Pancreas (tissue), 10 donors: ENCODE results near the gene GATAD2B. TPM values are rescaled to one million over a fixed set of nuclear protein-coding genes. Genes with fewer than 3 reads are reported as not detected.
"Not testable (repeated sequence)": the region's sequence is repeated elsewhere in the genome, so short reads cannot be mapped to it uniquely, and the experiment has no call there.

Experiments used
- ATAC-seq, 4 donors: fragments of 200-7000 bp; cut with Tn5 transposase; one replicate each; pipeline versions ENCODE4 v1.8.0 to v1.9.1; 2020; ENCODE audit warnings: mild to moderate bottlenecking in 4 of 4, moderate library complexity in 4 of 4
- DNase-seq, 6 donors: peaks; one replicate each; pipeline ENCODE4 v3.0.0-alpha.2; 2020
- FAIRE-seq: peaks from 2 replicates; lab custom pipeline; 2012; peaks lifted over from hg19 to GRCh38; lab: Jason Lieb, UNC
- H3K27ac ChIP-seq, 4 donors: fragments of 200-600 bp; sonication (generic); 1 replicate in 3 of 4; 2 replicates in 1 of 4; pipeline versions ENCODE4 v1.5.0 to v1.8.0; 2020
- H3K27me3 ChIP-seq, 4 donors: fragments of 200-600 bp; one replicate each; pipeline ENCODE4 v1.8.0; 2021
- H3K36me3 ChIP-seq, 3 donors: fragments of 200-600 bp; sonication (generic) in 1 of 3; one replicate each; pipeline versions ENCODE4 v1.5.0 to v1.8.0; 2020 to 2021
- H3K4me1 ChIP-seq, 3 donors: fragments of 200-600 bp; one replicate each; pipeline ENCODE4 v1.8.0; 2021
- H3K4me3 ChIP-seq, 4 donors: fragments of 200-600 bp; sonication (generic) in 2 of 4; one replicate each; pipeline versions ENCODE4 v1.5.0 to v1.8.0; 2020 to 2021
- H3K9me3 ChIP-seq, 4 donors: fragments of 200-600 bp; one replicate each; pipeline ENCODE4 v1.8.0; 2021
- CTCF ChIP-seq, 4 donors: fragments of 200-600 bp; sonication (generic) in 3 of 4; IDR thresholded peaks; one replicate each; pipeline versions ENCODE4 v1.5.0 to v1.8.0; 2021; ENCODE audit warnings: antibody characterized with exemption in 4 of 4
- WGBS, 2 donors: extraction: QIAGEN DNeasy Blood & Tissue Kit; methylation state at CpG; one replicate each; pipeline ENCODE4 v1.1.7; 2013; 5-methylcytosine and 5-hydroxymethylcytosine counted together
- intact Hi-C, 3 donors: fragments of 100-400 bp; cut with DNase I; formaldehyde crosslinking; loops; one replicate each; pipeline versions ENCODE4 v1.11.1 to v1.14.2; 2022
- polyA plus RNA-seq, 2 donors: library from polyadenylated mRNA; stranded (reverse); fragments of 200-250 nt; gene quantifications; one replicate each; pipeline ENCODE4 v1.2.3, GENCODE V29; 2013
- total RNA-seq, 6 donors: library from RNA; stranded (reverse); fragmentation: NEBNext Ultra II Directional in 4 of 6; extraction: Animal tissue kit (Norgen Biotek cat#: 25700) in 4 of 6; gene quantifications; one replicate each; pipeline versions ENCODE4 v1.2.1 to v1.2.4, GENCODE V29; 2021 to 2023
- donor health status: healthy with polysubstance abuse.
- donor health status: DM: no; HTN: no; CAD: no; lungs with moderate emphysema.
- donor health status: DM: no; HTN: no; CAD: no.
- donor health status: control.
- donor health status: control.
- donor health status: Bipolar disorder and iron deficiency.
- donor health status: DM: yes; HTN: yes; CAD: no.
- donor health status: DM: no; HTN: no; CAD: no.
- donor health status: DM: no; HTN: no; CAD: no.
- donor health status: DM: yes; HTN: yes; CAD: no.

Gene GATAD2B
- total and polyA plus RNA-seq, 8 donors = 4.8 to 27.1 (median 16.2) TPM

- FAIRE-seq = no peak
- 70 to 78% methylated on average over 11 of the region's 11 CpGs for WGBS, 2 donors
- Histone ChIP-seq H3K9me3 (no peaks in the 10 kb centered on the region), H3K27ac (no peak overlapping the region), H3K4me3 (no peak overlapping the region), H3K27me3 (no peaks in the 10 kb centered on the region), H3K4me1 (peaks cover 10 to 20% (median 14%) of the 10 kb centered on the region in 3 donors), H3K36me3 (peaks cover 0 to 20% (median 0%) of the 10 kb centered on the region in 3 donors)
- ATAC-seq = no peak
- no peak for DNase-seq
- TF ChIP-seq CTCF (IDR thresholded peaks at IDR 0.05) = no peak
- intact Hi-C loops = no loop called here
These were observed 152.0 kb downstream of the GATAD2B start for GRCh38 chr1:153770797-153771196.

GRCh38 chr1:153769221-153769620, 153.6 kb downstream of the GATAD2B start:
- peaks cover 10 to 16% (median 14%) of the 10 kb centered on the region in 3 donors for H3K4me1 ChIP-seq
- no peak for FAIRE-seq
- intact Hi-C loops = no loop called here

GRCh38 chr1:153768316-153769181, 154.2 kb downstream of the GATAD2B start:
- TF ChIP-seq CTCF (IDR thresholded peaks at IDR 0.05) = no peak
- FAIRE-seq = no peak
- H3K36me3 ChIP-seq = peaks cover 0 to 39% (median 0%) of the 10 kb centered on the region in 3 donors
- no peak overlapping the region for H3K4me3 ChIP-seq
- peak; percentile 85 to 93 (median 88) for ATAC-seq
- no peaks in the 10 kb centered on the region for H3K27me3 ChIP-seq
- peak overlapping the region in 3 of 4 donors; percentile 47 to 71 (median 64) for H3K27ac ChIP-seq
- H3K9me3 ChIP-seq = no peaks in the 10 kb centered on the region
- peak in 5 of 6 donors; percentile 45 to 70 (median 55) for DNase-seq
- H3K4me1 ChIP-seq = peaks cover 10 to 16% (median 14%) of the 10 kb centered on the region in 3 donors
- intact Hi-C loops = no loop called here
- 34 to 43% methylated on average over 4 of the region's 4 CpGs for WGBS, 2 donors

More at GRCh38 chr1:153769221-153769620, 153.6 kb downstream of the GATAD2B start:
- Histone ChIP-seq H3K27ac (peak overlapping the region in 3 of 4 donors; percentile 47 to 71 (median 64)), H3K27me3 (no peaks in the 10 kb centered on the region), H3K4me3 (no peak overlapping the region), H3K9me3 (no peaks in the 10 kb centered on the region), H3K36me3 (peaks cover 0 to 36% (median 0%) of the 10 kb centered on the region in 3 donors)
- 72 to 82% methylated on average over 3 of the region's 3 CpGs for WGBS, 2 donors
- ATAC-seq (no peak), DNase-seq (peak in 1 of 6 donors; percentile 3)
- TF ChIP-seq CTCF (IDR thresholded peaks at IDR 0.05) = no peak

GRCh38 chr1:153767519-153767918, 155.3 kb downstream of the GATAD2B start:
- Histone ChIP-seq H3K9me3 (no peaks in the 10 kb centered on the region), H3K27ac (peak overlapping the region in 2 of 4 donors; percentile 64 to 71), H3K4me1 (peaks cover 10 to 16% (median 14%) of the 10 kb centered on the region in 3 donors), H3K36me3 (peaks cover 0 to 40% (median 0%) of the 10 kb centered on the region in 3 donors), H3K27me3 (no peaks in the 10 kb centered on the region), H3K4me3 (no peak overlapping the region)
- no peak for TF ChIP-seq CTCF (IDR thresholded peaks at IDR 0.05)
- intact Hi-C loops = no loop called here
- no peak for ATAC-seq
- peak in 2 of 6 donors; percentile 38 to 61 for DNase-seq
- WGBS, 2 donors = 87 to 90% methylated on average over 11 of the region's 11 CpGs
- no peak for FAIRE-seq

GRCh38 chr1:153766663-153767062, 156.1 kb downstream of the GATAD2B start:
- FAIRE-seq, ATAC-seq, DNase-seq, H3K27me3 ChIP-seq, H3K27ac ChIP-seq, H3K9me3 ChIP-seq, intact Hi-C loops, H3K4me3 ChIP-seq: not testable (repeated sequence)
- 95% methylated on average over 10 of the region's 10 CpGs for WGBS, 2 donors
- H3K36me3 ChIP-seq = peaks cover 0 to 40% (median 0%) of the 10 kb centered on the region in 3 donors
- peaks cover 10 to 16% (median 14%) of the 10 kb centered on the region in 3 donors for H3K4me1 ChIP-seq
